GM19240 (cell line): ENCODE results near the gene IGSF9.
"Not testable (repeated sequence)": the region's sequence is repeated elsewhere in the genome, so short reads cannot be mapped to it uniquely, and the experiment has no call there.

Experiments used
- DNase-seq: peaks from one replicate; pipeline ENCODE4 v3.0.0; 2011; ENCODE audit warnings: low spot score; ENCODE audit not compliant: insufficient read length

The IGSF9 gene

DNA sequence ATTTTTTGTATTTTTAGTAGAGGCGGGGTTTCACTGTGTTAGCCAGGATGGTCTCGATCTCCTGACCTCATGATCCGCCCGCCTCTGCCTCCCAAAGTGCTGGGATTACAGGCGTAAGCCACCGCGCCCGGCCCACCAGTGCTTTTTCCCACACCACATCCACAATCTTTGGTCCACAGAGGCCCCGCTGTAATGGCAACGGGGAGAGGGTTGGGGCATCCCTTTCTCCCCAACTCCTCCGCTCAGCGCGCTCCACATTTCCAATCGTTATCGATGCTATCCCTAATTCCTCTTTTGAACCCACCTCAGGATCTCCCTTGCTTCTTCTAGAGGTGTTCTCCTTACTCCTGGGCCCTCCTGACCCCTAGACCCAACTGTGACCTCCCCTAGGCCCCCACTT, 45.8 kb downstream of the IGSF9 start:
- DNase-seq: not testable (repeated sequence)

DNA sequence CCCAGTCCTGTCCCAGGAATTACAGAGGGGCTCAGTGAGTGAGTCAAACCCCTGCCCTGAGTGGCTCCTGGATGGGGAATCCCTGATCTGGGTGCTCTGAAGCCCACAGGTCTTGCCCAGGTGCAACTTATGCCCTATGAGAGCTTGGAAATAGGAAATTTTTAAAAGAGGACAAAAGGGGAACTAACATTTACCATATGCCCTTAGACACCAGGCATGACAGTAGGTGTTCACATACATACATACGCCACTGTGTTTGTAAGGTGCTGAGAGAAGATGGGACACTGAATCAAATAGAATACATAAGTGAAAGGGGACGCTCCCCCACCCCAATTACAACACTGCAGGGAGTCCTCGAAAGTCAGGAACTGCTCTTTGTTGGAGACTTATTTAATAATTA, 46.9 kb downstream of the IGSF9 start:
- no peak for DNase-seq

DNA sequence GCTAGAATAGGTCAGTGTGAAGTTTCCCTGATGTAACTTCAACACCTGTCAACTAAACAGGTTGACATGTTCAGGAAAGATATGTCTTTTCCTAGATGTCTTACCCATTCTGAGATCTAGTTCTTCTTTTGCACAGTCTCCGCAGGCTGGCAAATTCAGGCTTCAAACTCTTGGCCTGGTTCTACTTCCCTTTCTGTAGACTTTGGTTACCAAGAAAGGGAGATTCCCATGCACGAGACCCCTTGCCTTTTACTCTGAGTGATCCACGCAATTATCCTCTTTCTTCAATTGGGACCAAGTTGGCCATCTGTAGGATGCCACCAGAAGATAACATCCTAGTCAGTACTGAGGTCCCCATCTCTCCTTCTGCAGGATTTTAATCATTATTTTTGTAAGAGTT, 47.5 kb downstream of the IGSF9 start:
- DNase-seq: no peak

DNA sequence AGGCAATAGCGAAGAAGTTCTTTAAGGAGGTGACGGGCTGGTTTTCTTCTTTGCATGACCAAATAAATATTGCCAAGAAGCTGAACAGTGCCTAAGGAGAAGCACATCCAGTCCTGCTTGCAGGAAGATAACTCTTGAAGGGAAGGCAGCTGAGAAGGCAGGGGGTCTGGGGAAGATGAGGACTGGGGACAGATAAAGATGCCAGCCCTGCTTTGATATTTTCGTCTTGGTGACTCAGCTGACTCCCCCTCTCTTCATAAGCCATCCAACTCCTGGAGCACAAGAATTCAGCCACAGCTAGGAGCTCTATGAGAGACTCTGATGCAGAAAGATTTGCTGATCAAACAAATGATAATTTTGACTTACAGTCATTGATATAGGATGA, 48.9 kb downstream of the IGSF9 start:
- no peak for DNase-seq

DNA sequence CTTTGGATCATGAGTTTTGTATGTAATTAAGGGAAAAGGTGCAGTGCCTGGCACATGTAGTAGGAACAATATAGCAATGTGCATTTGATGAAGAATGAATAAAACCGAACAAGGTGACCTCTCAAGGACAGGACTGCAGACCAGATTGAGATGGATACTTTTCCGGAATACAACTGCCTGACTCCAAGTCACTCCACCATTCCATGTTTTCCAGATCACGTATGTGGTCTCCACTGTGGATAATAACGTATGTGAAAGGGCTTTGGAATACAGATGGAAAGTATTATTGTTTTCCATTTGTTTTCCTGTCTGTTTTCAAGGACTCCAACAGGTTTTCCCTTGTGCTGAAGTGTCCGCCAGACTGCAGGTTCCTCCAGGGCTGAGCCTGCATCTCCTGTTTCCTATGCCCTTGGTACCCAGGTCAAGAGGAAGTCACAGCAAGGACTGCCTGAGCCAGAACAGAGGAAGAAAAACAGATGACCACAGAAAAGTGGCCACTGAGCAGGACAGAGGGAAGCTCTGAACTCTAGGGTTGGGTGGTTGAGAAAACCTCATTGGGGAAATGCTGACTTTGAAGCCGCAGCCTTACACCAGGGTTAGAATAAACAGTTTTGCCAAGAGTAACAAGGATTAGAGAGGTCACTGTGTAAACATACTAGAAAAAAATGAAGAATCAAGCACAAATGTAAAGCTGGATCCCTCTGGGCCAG, 49.4 kb downstream of the IGSF9 start:
- no peak for DNase-seq

DNA sequence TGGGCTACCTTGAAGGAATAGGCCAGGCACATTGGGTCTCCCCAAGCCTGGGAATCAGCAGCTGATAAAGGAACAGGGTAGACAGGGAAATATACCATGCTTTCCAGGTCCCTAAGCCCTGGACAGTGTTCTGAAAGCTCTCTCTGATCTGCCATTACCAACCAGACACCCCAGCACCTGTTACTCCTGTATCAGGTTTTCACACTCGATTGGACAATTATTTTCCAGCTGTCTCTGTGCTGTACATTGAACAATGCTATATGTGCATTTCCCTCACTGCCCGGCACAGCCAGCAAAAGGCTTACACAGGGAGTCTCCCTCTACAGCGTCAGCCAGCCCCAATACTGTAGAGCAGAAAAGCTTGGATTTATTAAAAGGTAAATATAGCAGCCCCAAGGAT, 50.1 kb downstream of the IGSF9 start:
- no peak for DNase-seq

DNA sequence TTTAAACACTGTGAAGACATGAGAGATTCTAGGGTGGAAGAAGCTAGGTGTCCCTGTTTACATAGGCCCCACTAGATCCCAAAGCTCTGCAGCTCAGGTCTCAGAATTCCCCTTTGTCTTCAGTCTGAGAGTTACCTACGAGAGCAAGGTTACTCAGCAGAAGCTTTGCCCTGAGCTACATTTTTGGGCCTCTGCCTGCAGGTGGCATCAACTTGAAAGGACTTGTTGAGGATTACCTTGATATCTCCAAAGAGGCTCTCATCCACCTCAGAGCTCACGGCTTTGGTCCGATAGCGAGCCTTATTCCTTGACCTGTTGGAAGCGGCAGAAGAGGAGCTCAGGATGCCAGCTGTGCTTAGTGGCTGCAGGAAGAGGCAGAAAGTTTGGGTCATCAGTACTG, 52.5 kb downstream of the IGSF9 start:
- no peak for DNase-seq

DNA sequence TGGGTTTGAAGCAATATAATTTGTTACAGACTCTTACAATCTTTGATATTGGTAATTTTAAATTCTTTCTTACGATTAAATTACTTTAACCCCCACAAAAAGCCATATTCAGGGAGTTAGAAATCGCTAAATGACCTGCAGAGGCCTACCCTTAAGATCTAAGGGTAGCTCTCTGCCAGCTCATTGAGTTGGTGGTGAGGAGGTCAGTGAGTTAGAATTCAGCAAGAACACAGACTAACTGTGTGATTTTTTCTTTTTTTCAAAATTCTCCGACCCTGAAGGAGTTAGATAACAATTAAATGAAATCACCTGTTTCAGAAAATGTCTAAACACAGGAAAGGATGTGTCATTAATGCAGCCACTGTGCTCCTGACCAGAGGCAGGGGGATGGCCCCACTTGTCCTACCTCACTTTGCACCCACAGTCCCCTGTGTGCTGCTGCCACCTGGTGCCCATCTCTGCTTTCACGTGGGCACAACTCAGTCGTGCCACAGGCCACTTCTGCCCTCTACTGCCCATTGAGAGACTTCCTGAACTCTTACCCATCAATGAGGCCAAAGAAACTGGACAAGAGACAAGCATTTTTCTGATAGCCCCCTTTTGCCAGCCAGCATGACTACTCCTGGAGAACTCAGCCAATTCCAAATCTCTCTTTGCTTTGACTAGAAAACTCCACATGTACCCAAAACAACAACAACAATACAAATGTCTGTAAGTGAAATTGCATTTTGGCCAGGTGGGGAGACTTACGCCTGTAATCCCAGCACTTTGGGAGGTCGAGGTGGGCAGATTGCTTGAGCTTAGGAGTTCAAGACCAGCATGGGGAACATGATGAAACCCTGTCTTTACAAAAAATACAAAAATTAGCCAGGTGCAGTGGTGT, 53.9 kb downstream of the IGSF9 start:
- peak; percentile 45 for DNase-seq

DNA sequence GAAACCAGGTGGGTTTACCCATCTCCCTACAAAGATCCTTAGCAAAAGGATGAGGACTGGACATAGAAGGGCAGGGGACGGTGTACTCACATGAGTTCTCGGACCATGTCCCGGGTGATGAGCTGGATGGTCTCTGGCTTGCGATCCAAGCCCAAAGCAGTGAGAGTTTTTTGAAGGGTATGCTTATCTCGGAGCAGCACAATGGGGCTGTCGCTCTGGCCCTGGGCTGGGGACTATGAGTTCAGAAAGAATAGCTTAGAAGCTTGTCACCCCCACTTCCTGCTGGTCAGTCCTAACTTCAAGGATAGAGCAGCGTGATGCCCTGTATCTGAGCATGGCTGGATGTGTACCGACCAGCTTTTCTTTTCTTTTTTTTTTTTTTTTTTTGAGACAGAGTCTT, 55.0 kb downstream of the IGSF9 start:
- no peak for DNase-seq

DNA sequence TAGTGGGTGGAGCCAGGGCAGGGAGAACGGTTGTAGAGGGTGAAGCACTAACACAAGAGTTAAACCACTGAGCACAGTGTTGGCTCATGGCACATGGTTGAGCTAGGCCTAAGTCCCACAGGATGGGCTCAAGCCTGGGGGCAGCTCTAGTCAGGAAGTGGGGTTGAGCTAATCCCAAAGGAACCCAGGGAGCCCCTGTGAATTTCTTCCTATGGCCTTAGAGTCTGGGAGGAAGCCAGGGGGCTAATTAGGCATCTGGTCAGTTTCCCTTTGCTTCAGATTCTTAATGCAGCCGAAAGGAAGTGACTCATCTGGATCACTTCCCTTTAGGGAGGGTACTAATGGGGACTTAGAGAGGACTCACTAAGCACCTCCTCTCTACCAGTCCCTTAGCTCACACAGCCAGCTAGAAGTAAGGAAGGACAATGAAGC, 55.6 kb downstream of the IGSF9 start:
- DNase-seq: peak; percentile 70

DNA sequence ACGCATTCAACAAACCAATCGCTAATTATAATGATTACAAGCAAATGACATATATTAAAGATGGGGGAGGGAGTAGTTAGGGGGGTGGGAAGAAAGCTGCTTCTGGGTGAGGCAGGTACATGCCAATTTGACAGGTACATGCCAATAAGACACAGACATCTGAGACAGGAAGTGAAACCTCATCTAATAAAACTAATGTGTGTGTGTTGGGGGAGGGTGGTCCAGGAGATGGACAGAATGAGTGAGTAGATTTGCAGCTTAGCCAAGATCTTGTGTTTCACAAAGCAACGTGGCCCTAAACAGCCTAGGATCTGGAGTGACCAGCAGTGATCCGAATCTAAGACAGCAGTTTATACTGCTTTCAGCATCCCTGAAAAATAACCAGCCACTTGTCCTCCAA, 56.2 kb downstream of the IGSF9 start:
- DNase-seq: no peak

DNA sequence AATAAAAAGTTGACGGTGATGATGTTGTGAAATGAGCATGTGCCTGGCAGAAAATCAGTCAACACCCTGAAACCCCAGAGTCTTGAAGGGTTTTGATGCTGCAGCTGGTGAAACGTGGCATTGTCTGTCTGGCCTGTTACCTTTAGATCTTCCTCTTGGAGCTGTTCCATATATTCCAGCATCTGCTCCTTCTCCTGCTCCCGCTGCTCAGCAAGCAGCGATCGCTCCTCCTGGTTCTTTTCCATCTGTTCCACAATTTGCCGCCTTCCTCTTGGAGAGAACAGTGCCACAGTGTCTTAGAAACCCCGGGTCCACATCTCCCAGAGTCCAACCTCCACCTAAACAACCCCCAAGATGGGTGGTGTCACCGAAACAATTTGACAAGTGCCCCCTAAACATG, 61.1 kb downstream of the IGSF9 start:
- DNase-seq: no peak

DNA sequence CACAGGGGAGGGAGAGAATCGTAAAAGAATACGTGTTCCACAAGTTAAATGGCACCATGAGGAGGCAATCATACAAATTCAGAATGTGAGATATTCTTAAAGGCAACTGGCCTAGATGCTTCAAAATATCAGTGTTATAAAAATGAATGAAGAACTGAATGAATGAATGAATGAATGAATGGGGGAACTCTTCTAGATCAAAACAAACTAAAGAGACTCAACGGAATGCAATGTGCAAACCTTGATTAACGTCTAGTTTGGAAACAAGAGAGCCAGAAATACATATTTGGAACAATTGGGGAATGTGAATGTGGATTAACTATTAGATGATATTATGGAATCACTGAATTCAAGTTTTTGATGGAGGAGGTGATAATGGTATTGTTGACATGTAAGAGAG, 62.3 kb downstream of the IGSF9 start:
- no peak for DNase-seq

DNA sequence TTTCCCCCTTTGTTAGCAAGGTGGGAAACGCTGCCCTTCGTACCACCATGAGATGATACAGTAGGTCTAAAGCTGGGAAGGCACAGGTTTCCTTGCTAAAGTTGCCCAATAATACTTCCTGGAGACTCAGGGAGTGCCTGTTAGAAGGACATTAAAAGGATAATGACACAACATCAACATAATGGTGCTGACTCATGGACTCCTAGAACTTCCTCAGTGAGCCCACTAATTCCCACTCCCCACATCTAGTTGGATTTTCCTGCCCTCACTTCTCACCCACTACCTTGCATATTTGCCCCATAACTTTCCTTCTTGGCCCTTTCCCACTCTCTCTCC, 62.9 kb downstream of the IGSF9 start:
- DNase-seq: no peak

DNA sequence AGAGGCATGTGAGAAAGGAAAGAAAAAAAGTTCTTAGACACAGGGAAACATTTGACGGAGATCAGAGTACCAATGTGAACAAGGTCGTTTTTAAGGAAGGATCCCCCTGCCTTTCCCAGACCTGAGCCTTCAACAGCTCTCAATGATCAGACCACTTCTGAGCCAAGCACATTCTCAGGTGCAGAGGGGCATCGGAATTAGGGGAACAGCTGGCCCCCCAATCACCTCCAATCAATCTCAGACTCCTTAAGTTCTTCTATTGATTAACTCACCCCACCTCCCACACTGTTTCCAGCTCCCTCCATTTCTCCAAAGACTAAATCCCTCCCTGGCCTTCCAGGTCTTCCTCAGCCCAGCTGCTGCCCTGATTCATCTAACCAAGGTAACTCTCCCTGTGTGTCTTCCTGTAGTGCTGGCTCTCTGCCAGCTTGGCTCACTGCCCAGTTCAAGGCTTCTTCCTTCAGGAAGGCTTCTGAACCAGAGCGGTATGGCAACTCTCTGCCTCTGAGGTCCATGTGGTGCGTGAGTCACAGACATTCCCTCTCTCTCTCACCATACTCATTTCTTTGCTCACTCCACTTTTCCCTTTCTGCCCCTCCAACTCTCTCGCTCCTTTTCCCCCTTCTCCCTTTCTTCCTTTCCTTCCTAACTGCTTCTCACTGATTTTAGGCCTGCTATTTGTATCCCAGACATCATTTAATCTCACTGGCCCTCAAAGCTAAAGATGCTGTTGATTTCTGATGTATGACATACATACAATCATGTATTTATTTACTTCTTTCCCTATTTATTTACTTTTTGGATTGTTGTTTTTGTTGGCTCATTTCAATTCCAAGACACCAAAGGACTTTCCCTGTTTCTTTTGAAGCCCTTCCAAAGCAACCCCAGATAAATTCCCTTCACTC, 63.5 kb downstream of the IGSF9 start:
- no peak for DNase-seq

DNA sequence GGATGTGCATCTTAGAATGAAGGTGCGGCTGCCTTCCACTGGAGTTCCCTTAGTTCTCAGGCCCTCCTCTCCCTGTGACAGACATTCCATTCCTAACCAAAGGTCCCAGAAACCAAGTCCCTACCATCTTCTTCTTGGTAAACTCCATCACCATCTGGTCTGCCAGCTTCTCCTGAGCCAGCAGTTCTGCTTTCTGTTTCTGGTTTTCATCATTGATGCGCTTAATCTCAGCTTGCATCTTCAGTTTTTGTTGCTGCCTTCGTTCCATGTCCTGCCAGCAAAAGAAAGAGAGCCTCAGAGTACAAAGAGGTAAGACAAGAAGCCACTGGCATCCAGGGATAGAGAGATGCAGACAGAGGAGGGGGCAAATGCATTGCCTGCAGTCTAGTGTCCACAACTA, 65.0 kb downstream of the IGSF9 start:
- no peak for DNase-seq

DNA sequence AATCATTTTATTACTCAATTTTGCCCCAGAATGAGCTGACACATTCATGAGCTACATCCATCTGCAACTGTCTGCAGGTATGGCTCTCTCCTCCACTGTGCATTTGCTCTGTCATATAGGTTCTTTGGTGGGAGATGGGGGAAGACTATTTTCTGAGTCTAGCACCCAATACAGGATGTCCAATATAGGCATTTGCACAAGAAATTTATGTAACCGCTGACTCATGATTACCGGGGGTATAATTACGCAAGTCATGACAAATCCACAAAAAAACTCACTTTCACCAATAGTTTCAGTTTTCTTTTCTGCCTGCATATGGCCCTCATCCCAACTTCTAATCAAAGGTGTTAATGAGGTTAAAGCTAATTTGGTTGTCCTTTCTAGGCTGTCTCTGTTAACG, 65.4 kb downstream of the IGSF9 start:
- no peak for DNase-seq

DNA sequence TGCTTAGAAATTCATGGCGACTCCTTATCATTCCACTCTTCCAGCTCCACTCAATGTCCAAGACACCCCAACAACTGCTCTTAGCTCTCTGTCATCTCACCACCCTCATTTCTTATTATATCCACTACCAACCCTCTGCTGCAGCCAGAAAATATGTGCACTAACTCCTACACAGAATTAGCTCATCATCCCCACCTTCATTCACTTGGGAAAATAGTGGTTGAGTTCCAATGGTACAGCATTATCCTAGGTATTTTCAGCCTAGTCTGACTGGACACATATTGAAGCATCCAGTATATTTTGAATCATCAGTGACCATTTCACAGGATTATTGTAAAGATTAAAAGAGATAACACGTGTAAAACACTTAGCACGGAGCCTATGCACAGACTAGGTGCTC, 66.3 kb downstream of the IGSF9 start:
- no peak for DNase-seq

DNA sequence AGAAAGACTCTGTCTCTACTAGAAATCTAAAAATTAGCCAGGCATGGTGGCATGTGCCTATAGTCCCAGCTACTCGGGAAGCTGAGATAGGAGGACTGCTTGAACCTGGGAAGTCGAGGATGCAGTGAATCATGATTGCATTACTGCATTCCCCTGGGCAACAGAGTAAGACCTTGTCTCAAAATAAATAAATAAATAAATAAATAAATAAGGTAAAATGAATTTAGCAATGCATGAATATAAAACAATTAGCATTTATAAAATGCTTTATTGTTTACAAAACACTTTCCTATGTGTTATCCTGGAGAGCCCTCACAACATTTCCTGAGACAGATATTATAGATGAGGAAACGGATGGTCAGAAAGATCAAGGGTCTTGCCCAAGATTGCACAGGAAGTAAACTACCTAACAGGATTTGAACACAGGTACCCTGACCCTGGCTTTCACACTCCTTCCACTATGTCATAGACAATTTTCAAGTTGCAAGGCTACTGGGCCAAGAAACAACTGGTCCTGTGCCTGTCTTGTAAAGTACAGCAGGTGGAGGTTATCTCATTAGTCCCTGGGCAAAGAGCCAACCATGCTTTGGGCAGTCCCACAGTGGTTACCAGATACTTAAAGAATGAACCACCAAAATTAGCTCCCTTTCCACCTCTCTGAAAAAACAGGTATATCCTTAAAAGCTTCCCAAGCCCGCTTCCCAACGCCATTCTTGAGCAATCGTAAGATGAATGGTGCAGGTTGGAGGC, 67.5 kb downstream of the IGSF9 start:
- DNase-seq: no peak
